ENCODE data around the gene DENND5A.

The DENND5A gene

DNA sequence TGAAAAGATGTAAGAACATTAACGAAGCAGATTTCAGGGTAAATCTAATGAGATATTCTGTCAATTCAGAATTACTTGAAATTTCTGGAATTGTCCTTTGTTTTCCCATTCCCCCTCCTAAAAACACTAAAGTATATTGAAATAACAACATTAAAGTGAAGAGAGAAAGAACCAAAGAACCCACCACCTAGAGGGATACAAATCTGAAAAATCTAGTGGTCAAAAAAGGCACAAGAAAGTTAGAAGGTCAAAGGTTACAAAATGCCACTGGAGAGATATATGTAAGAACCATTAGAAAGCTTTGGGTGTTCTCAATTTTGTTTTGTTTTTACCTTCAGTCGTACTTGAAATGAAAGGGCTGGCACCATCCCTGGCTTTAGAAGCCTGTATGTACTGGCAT, 57.9 kb downstream of the DENND5A start:
- Histone ChIP-seq H3K27ac (no peak overlapping the region), H3K36me3 (replicated peaks) (peaks cover 16% of the 10 kb centered on the region), H3K4me3 (ENCODE audit: low read depth, low read length) (no peak overlapping the region), H3K27me3 (replicated peaks) (no peaks in the 10 kb centered on the region)
- DNase-seq = no peak
- in situ Hi-C loops (cut with HindIII; ENCODE audit: low pct_ligation_motif_present, low sequenced_read_pairs) = no loop called here
- TF ChIP-seq, protein P1, sequence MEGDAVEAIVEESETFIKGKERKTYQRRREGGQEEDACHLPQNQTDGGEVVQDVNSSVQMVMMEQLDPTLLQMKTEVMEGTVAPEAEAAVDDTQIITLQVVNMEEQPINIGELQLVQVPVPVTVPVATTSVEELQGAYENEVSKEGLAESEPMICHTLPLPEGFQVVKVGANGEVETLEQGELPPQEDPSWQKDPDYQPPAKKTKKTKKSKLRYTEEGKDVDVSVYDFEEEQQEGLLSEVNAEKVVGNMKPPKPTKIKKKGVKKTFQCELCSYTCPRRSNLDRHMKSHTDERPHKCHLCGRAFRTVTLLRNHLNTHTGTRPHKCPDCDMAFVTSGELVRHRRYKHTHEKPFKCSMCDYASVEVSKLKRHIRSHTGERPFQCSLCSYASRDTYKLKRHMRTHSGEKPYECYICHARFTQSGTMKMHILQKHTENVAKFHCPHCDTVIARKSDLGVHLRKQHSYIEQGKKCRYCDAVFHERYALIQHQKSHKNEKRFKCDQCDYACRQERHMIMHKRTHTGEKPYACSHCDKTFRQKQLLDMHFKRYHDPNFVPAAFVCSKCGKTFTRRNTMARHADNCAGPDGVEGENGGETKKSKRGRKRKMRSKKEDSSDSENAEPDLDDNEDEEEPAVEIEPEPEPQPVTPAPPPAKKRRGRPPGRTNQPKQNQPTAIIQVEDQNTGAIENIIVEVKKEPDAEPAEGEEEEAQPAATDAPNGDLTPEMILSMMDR (IDR thresholded peaks at IDR 0.05; ENCODE audit: low read depth, low read length, missing control alignments) = no peak

DNA sequence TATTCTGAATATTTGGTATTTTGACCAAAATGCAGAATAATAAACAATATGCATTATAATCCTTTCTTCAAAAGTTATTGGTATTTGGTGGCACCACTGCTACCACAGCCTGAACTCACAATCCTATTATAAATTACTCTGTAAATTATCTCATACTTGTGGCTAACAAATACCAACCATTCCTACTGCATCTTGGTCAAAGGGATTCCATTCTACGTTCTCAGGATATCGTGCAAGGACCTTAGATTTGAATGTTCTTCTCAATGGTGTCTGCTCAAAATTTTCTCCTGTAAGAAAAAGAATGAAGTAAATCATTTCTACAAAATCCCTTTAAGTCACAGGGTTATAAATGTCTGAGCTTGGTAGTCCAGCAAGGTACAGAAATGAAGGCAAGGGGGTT, 58.7 kb downstream of the DENND5A start:
- in situ Hi-C loops (cut with HindIII; ENCODE audit: low pct_ligation_motif_present, low sequenced_read_pairs) = no loop called here
- TF ChIP-seq, protein P1 (IDR thresholded peaks at IDR 0.05; ENCODE audit: low read depth, low read length, missing control alignments) = no peak
- DNase-seq = peak; percentile 58
- H3K27me3 ChIP-seq (replicated peaks) = no peaks in the 10 kb centered on the region
- H3K36me3 ChIP-seq (replicated peaks) = peaks cover 16% of the 10 kb centered on the region
- peak overlapping the region; percentile 70 for H3K27ac ChIP-seq
- H3K4me3 ChIP-seq (ENCODE audit: low read depth, low read length) = no peak overlapping the region

DNA sequence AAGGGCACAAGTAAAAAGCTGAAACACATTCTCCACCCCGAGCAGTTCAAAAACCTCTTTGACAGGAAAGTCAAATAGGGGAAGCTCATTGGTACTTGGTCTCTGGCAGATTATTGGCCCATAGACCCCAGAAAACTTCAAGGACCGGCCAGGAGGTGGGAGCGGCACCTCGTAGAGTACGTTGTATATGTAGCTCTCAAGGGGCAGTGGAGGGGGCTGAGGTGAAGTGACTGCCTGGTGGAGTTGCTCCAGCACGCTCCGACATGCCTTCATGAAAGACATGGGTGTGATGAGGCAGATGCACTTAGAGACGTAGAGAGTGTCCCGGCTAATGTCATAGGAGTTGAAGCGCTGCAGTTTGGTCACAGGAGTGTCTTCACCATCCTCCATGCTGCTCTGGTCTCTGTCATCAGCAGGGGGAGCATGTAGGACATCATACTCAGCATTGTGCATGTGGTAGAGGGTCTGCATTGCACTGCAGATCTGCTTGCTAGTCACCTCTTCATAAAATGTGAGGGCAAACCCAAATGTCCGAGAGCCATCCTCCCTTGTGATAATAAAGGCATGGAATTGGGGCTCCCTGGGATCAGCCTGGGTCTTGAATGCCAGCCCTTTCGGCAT, 61.3 kb downstream of the DENND5A start:
- Histone ChIP-seq H3K36me3 (replicated peaks) (peaks cover 20% of the 10 kb centered on the region), H3K27me3 (replicated peaks) (no peaks in the 10 kb centered on the region), H3K4me3 (ENCODE audit: low read depth, low read length) (no peak overlapping the region), H3K27ac (no peak overlapping the region)
- DNase-seq = no peak
- TF ChIP-seq, protein P1 (IDR thresholded peaks at IDR 0.05; ENCODE audit: low read depth, low read length, missing control alignments) = peak; percentile 30
- in situ Hi-C loops (cut with HindIII; ENCODE audit: low pct_ligation_motif_present, low sequenced_read_pairs) = no loop called here

DNA sequence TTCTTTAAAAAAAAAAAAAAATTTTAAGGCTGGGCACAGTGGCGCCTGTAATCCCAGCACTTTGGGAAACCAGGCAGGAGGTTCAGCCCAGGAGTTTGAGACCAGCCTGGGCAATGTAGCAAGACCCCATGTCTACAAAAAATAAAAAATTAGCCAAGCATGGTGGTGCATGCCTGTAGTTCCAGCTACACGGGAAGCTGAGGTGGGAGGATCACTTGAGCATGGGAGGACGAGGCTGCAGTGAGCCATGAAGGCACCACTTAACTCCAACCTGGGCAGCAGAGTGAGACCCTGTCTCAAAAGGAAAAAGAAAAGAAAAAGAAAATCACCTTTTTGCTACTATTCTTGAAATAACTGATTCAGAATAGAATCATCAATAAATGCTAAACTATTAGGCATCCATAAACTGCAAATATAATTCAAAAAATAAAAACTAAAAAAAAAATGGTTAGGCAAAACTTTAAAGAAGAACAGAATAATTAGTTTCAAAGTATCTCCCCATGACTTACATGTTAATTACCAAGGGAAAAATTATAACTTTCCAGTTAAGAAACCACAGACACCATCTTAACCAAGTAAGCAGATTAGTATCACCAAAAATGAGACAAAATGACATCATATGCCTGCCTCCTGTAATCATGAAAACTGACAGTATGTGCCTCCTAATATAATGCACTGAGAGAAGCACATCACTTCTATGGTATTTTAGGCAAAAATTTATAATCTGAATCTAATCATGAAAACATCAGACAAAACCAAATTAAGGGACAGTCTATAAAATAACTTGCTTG, 63.6 kb downstream of the DENND5A start:
- DNase-seq = no peak
- Histone ChIP-seq H3K4me3 (ENCODE audit: low read depth, low read length) (no peak overlapping the region), H3K27ac (no peak overlapping the region), H3K36me3 (replicated peaks) (peaks cover 20% of the 10 kb centered on the region), H3K27me3 (replicated peaks) (no peaks in the 10 kb centered on the region)
- TF ChIP-seq, protein P1 (IDR thresholded peaks at IDR 0.05; ENCODE audit: low read depth, low read length, missing control alignments) = no peak
- in situ Hi-C loops (cut with HindIII; ENCODE audit: low pct_ligation_motif_present, low sequenced_read_pairs) = no loop called here

DNA sequence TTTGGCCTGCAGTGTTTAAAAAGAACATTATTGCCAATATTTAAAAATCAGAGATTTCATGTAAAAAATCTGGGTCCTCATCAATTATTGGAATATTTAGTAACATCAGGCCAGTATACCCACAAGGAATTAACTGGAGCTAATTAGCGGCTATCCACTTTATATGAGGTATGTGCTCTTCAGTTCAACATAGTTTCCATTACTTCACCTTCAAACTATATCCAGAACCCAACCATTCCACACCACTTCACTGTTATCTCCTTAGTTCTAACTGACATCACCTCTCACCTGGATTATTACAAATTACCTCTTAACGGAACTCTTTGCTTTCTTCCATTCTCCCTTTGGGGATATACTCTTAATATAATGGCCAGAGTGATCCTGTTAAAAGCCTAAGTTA, 64.7 kb downstream of the DENND5A start:
- in situ Hi-C loops (cut with HindIII; ENCODE audit: low pct_ligation_motif_present, low sequenced_read_pairs) = no loop called here
- TF ChIP-seq, protein P1 (IDR thresholded peaks at IDR 0.05; ENCODE audit: low read depth, low read length, missing control alignments) = no peak
- no peak for DNase-seq
- peaks cover 18% of the 10 kb centered on the region for H3K36me3 ChIP-seq (replicated peaks)
- H3K27me3 ChIP-seq (replicated peaks) = no peaks in the 10 kb centered on the region
- no peak overlapping the region for H3K4me3 ChIP-seq (ENCODE audit: low read depth, low read length)
- H3K27ac ChIP-seq = no peak overlapping the region

Measured in brain microvascular endothelial cell (primary cell).